GM19372 (cell line): ENCODE results near the gene TCEANC2.
"Not testable (repeated sequence)": the region's sequence is repeated elsewhere in the genome, so short reads cannot be mapped to it uniquely, and the experiment has no call there.

Experiments used
- ATAC-seq: cut with Tn5 transposase; IDR thresholded peaks from one replicate; pipeline ENCODE4 v1.9.1; 2021; ENCODE audit warnings: mild to moderate bottlenecking, low read depth, moderate library complexity; ENCODE audit not compliant: unreplicated experiment

The TCEANC2 gene

DNA sequence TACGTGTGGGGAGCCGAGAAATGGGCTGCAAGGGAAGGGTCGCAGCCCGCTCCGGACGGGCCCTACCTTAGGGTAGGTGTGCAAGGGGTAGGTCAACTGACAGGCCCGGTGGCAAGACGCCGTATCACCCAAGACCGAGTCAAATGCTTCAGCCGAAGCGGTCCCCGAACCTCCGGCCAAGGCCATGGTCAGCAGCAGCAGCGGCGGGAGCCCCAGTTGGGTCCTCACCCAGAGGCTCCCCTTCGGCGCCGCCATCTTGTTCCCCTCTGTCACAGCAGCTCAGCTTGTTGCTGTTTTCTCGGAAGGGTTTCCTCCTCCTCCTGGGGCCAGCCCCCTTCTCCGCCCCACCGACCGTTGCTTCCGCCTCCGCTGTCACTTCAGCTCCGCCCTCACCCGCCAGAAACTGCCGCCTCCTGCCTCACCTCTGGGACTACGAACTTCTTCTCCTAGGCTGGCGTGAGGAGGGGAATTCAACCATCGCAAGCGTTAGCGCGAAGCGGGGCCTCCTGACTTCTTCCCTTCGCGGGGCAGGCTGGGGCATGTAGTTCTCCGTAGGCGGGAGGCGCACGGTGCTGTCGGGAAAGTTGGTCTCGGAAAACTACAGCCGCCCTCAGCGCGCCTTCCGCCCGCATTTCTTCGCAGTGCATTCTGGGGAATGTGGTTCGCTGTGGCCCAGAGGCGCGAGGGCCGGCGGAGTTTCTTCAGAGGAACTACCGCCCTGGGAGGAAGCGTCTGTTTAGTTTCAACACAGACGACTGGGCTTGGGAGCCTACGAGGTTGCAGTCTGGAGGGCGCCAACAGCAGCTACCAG lies at the start of gene TCEANC2, which contains the start of gene TMEM59:
Gene TCEANC2 (plus strand): TSS at position 675 of the 811 bp plus-strand sequence. CDS start 815 bp downstream, outside the sequence.
Gene TMEM59 (minus strand): TSS at position 271 of the 811 bp plus-strand sequence. CDS start 16 bp downstream, at position 255.
- ATAC-seq, result peak; percentile 90

DNA sequence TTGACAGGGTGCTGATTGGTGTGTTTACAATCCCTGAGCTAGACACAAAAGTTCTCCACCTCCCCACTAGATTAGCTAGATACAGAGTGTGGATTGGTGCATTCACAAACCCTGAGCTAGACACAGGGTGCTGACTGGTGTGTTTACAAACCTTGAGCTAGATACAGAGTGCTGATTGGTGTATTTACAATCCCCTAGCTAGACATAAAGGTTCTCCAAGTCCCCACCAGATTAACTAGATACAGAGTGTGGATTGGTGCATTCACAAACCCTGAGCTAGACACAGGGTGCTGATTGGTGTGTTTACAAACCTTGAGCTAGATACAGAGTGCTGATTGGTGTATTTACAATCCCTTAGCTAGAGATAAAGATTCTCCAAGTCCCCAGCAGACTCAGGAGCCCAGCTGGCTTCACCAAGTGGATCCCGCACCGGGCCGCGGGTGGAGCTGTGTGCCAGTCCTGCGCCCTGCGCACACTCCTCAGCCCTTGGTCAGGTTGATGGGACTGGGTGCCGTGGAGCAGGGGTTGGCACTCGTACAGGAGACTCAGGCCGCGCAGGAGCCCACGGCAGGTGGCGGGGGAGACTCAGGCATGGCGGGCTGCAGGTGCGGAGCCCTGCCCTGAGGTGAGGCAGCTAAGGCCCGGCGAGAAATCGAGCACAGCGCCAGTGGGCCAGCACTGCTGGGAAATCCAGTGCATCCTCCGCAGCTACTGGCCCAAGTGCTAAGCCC lies 49.5 kb upstream of the TCEANC2 start:
- not testable (repeated sequence) for ATAC-seq

DNA sequence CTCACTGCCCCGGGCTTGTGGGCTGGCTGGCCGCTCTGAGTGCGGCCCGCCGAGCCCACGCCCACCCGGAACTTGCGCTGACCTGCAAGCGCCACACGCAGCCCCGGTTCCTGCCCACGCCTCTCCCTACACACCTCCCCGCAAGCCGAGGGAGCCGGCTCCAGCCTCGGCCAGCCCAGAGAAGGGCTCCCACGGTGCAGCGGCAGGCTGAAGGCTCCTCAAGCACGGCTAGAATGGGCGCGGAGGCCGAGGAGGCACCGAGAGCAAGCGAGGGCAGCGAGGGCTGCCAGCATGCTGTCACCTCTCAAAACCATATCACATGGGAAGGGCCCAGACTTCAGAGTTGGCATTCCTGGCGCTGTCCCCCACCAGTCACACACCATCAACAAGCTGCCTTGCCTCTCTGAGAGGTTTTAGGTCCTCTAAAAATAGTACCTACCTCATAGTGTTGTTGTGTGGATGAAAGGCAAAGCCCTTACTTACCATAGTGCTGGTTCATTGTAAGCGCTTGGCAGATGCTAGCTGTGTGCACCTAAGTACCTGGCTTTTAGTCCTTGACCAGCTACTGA lies 48.8 kb upstream of the TCEANC2 start:
- ATAC-seq, result no peak

GRCh38 chr1:54006508-54006907 lies 46.9 kb upstream of the TCEANC2 start:
- ATAC-seq, result no peak

DNA sequence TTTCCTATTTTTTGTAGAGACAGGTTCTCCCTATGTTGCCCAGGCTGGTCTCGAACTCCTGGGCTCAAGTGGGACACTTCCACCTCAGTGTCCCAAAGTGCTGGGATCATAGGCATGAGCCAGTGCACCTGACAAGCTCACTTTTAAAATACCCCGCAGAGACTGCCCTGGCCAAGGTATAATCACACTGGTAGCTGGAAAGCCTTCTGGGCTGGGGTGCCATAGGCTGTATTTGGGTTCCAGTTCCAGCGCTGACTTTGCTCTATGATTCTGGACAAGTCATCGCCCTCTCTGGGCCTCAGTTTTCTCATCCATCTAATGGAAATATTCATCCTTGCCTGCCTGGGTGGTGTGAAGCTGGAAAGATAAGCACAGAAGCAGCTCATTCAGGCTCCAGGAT lies 45.8 kb upstream of the TCEANC2 start:
- no peak for ATAC-seq

- ATAC-seq, result no peak
Measured at GRCh38 chr1:54008876-54009275, 44.5 kb upstream of the TCEANC2 start.

DNA sequence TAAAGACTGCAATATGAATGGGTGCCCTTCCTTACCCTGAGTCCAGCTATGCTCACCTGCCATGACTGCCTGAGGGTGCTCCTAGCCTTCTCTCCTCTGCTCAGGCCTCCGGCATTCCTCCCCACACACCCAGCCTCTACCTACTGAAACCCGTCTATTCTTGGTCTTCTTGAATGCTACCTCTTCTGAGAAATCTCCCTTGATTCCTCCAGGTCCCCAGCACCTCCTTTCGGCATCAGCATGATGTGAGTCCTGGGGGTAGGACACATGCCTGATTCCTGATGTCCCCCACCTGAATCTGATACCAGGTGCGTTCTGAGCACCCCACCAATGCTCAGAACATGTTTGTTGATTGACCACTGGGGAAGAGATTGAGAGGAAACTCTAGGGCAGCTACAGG lies 44.0 kb upstream of the TCEANC2 start:
- no peak for ATAC-seq

DNA sequence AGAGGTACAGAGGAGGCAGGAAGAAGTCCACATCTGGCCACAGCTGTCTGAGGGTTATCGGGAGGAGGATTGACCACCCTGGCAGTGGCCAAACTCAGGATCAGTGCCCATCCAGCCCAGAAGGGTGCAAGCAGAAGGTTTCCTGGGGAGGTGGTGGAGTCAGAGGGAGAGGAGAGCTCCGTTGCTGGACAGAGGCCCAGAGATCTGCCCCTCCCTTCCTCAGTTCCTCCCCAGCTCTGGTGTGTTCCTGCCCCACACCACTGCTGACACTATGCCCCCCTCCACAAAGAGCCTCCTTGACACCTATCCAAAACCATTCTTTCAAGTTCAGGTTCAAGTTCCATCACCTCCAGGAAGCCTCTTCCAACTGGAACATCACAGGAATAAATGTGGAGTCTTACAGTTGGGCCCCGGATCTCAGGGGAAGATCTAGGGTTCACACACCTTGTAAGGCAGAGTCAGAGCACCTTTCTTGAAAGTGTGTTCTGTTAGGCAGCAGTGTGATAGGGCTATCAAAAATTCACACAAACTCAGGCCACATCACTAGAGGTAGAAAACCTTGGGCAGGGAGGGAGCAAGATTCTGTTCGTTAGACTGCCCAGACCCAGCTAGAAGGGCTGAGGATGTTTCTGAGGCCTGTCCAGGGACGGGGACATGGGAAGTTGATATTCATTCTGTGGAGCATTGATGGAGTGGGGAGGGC lies 42.8 kb upstream of the TCEANC2 start:
- no peak for ATAC-seq

GRCh38 chr1:54011316-54012007 lies 41.9 kb upstream of the TCEANC2 start:
- ATAC-seq, result no peak

- ATAC-seq, result no peak
Measured at GRCh38 chr1:54012008-54012325, 41.4 kb upstream of the TCEANC2 start.

GRCh38 chr1:54012863-54013262 lies 40.5 kb upstream of the TCEANC2 start:
- ATAC-seq, result no peak

DNA sequence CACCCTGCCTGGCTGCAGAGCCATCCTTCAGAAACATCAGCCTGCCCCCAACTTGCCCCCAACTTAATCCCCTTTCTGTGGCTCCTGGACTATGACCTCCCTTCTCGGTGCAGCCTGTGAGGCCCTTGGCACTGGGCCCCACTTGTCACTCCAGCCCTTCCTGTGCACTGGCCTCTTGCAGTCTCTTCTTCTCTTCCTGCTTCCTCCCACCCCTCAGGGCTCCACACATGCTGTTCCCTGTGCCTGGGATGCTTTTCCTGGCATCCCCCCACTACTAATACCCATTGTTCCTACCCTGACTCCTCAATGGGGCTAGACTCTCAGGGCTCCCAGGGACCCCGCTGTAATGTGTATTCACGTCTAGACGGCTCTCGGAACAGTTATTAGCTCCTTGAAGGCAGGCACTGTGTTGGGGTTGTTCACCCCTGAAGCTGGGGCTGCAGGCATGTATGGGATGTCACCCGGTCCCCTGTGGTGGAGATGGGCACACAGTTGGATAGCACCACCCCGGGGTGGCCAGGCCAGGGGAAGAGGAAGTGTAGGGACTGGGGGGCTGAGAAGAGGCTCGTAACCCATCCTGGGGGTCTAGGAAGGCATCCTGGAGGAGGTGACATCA lies 39.9 kb upstream of the TCEANC2 start:
- no peak for ATAC-seq

- ATAC-seq, result no peak
Measured at GRCh38 chr1:54014009-54014629, 39.3 kb upstream of the TCEANC2 start.

GRCh38 chr1:54016343-54017282 lies 36.8 kb upstream of the TCEANC2 start:
- ATAC-seq, result no peak

- ATAC-seq, result no peak
Measured at GRCh38 chr1:54017979-54018378, 35.4 kb upstream of the TCEANC2 start, which contains the start of gene LDLRAD1. TSS of gene LDLRAD1 (minus strand) at chr1:54018186. CDS start at chr1:54018112, 74 bp downstream.

DNA sequence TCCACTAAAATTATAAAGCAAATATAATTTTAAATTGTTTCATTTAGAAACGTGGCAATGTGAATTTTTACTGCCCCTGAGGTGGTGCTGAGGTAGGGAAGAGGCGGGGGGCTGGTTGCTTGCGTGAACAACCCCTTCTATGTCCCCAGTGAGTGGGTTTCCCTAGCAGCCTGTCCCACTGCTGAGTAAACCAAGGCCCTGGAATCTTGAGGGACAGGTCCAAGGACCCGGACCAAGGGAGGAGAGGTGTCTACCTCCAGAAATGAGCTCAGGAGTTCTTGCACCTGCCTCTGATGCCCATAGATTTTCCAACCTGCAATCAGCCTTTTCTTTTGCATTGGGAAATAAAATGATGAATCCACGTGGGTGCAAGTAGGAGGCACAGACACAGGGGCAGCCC lies 34.8 kb upstream of the TCEANC2 start:
- no peak for ATAC-seq

GRCh38 chr1:54019562-54020176 lies 33.7 kb upstream of the TCEANC2 start:
- not testable (repeated sequence) for ATAC-seq

- ATAC-seq, result no peak
Measured at GRCh38 chr1:54024358-54024757, 29.1 kb upstream of the TCEANC2 start.
